ENCODE measurements around the gene GPR84. TPM values are rescaled to one million over a fixed set of nuclear protein-coding genes. Genes with fewer than 3 reads are reported as not detected.

Gene GPR84
- total RNA-seq, 2 donors from 2014 or later = 0.95 to 2.3 TPM

GRCh38 chr12:54401119-54401518, 36.8 kb upstream of the GPR84 start:
- TF ChIP-seq CTCF (IDR thresholded peaks at IDR 0.05) = no peak
- Histone ChIP-seq H3K4me1 (ENCODE audit: control insufficient read depth in 1 of 2, low read depth in 2 of 2) (no peaks in the 10 kb centered on the region), H3K27me3 (replicated peaks; ENCODE audit: insufficient read depth) (no peaks in the 10 kb centered on the region), H3K36me3 (peaks cover 98% of the 10 kb centered on the region), H3K9me3 (no peaks in the 10 kb centered on the region), H3K4me3 (no peak overlapping the region), H3K27ac (no peak overlapping the region)
- DNase-seq (ENCODE audit: low spot score) (no peak), ATAC-seq (ENCODE audit: insufficient number of reproducible peaks, low FRiP score, low read depth) (no peak)

GRCh38 chr12:54398995-54399793, 34.9 kb upstream of the GPR84 start:
- Histone ChIP-seq H3K4me1 (ENCODE audit: control insufficient read depth in 1 of 2, low read depth in 2 of 2) (no peaks in the 10 kb centered on the region), H3K36me3 (peaks cover 96% of the 10 kb centered on the region), H3K27ac (no peak overlapping the region), H3K4me3 (no peak overlapping the region), H3K27me3 (replicated peaks; ENCODE audit: insufficient read depth) (no peaks in the 10 kb centered on the region), H3K9me3 (no peaks in the 10 kb centered on the region)
- TF ChIP-seq CTCF (IDR thresholded peaks at IDR 0.05) = peak; percentile 96
- DNase-seq (ENCODE audit: low spot score) (no peak), ATAC-seq (ENCODE audit: insufficient number of reproducible peaks, low FRiP score, low read depth) (peak; percentile 77)

GRCh38 chr12:54398218-54398617, 33.9 kb upstream of the GPR84 start:
- no peak for ATAC-seq (ENCODE audit: insufficient number of reproducible peaks, low FRiP score, low read depth)
- H3K4me3 ChIP-seq = no peak overlapping the region
- no peaks in the 10 kb centered on the region for H3K27me3 ChIP-seq (replicated peaks; ENCODE audit: insufficient read depth)
- no peak for TF ChIP-seq CTCF (IDR thresholded peaks at IDR 0.05)
- H3K9me3 ChIP-seq = no peaks in the 10 kb centered on the region
- DNase-seq (ENCODE audit: low spot score) = no peak
- H3K36me3 ChIP-seq = peaks cover 90% of the 10 kb centered on the region
- H3K27ac ChIP-seq = no peak overlapping the region
- no peaks in the 10 kb centered on the region for H3K4me1 ChIP-seq (ENCODE audit: control insufficient read depth in 1 of 2, low read depth in 2 of 2)

GRCh38 chr12:54397157-54397556, 32.9 kb upstream of the GPR84 start:
- ATAC-seq (ENCODE audit: insufficient number of reproducible peaks, low FRiP score, low read depth) (no peak), DNase-seq (ENCODE audit: low spot score) (no peak)
- Histone ChIP-seq H3K27me3 (replicated peaks; ENCODE audit: insufficient read depth) (no peaks in the 10 kb centered on the region), H3K27ac (no peak overlapping the region), H3K36me3 (peaks cover 79% of the 10 kb centered on the region), H3K4me3 (no peak overlapping the region), H3K4me1 (ENCODE audit: control insufficient read depth in 1 of 2, low read depth in 2 of 2) (peaks cover 0 to 8% of the 10 kb centered on the region in 2 donors), H3K9me3 (no peaks in the 10 kb centered on the region)
- TF ChIP-seq CTCF (IDR thresholded peaks at IDR 0.05) = no peak

- Histone ChIP-seq H3K27ac (no peak overlapping the region), H3K4me3 (no peak overlapping the region), H3K9me3 (no peaks in the 10 kb centered on the region), H3K27me3 (replicated peaks; ENCODE audit: insufficient read depth) (no peaks in the 10 kb centered on the region), H3K36me3 (peaks cover 63% of the 10 kb centered on the region), H3K4me1 (ENCODE audit: control insufficient read depth in 1 of 2, low read depth in 2 of 2) (peaks cover 0 to 14% of the 10 kb centered on the region in 2 donors)
- DNase-seq (ENCODE audit: low spot score) = no peak
- no peak for ATAC-seq (ENCODE audit: insufficient number of reproducible peaks, low FRiP score, low read depth)
- TF ChIP-seq CTCF (IDR thresholded peaks at IDR 0.05) = no peak
These were observed 31.3 kb upstream of the GPR84 start for GRCh38 chr12:54395545-54395944.
